GM20000 (cell line): Measurements from ENCODE around the gene EXOSC6.

Experiments
- DNase-seq: peaks from one replicate; pipeline ENCODE4 v3.0.0; 2012; ENCODE audit warnings: low spot score
- TF ChIP-seq, protein P1 (sequence below): IDR thresholded peaks from 2 replicates; pipeline ENCODE4 v1.5.1; 2012; ENCODE audit warnings: mild to moderate bottlenecking, control low read depth; ENCODE audit errors: extremely low read depth, missing control alignments

The EXOSC6 gene

DNA sequence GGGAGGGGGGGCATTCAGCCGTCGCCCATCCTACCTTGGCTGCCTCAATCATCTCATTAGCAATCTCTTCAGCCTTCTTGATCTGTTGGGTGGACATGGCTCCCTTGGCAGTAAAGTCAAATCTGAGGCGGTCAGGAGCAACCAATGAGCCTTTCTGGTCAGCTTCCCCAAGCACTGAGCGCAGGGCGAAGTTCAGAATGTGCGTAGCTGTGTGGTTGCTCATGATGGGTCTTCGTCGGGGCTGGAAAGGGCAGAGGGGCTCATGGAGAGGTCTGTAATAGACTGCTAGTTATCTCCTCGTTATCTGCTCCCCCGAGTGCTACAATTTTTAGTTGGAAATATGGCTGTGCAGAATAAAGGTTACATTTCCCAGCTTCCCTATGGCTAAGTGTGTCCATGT is 7.2 kb upstream of the EXOSC6 start:
- no peak for DNase-seq
- TF ChIP-seq, protein P1, sequence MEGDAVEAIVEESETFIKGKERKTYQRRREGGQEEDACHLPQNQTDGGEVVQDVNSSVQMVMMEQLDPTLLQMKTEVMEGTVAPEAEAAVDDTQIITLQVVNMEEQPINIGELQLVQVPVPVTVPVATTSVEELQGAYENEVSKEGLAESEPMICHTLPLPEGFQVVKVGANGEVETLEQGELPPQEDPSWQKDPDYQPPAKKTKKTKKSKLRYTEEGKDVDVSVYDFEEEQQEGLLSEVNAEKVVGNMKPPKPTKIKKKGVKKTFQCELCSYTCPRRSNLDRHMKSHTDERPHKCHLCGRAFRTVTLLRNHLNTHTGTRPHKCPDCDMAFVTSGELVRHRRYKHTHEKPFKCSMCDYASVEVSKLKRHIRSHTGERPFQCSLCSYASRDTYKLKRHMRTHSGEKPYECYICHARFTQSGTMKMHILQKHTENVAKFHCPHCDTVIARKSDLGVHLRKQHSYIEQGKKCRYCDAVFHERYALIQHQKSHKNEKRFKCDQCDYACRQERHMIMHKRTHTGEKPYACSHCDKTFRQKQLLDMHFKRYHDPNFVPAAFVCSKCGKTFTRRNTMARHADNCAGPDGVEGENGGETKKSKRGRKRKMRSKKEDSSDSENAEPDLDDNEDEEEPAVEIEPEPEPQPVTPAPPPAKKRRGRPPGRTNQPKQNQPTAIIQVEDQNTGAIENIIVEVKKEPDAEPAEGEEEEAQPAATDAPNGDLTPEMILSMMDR: no peak

DNA sequence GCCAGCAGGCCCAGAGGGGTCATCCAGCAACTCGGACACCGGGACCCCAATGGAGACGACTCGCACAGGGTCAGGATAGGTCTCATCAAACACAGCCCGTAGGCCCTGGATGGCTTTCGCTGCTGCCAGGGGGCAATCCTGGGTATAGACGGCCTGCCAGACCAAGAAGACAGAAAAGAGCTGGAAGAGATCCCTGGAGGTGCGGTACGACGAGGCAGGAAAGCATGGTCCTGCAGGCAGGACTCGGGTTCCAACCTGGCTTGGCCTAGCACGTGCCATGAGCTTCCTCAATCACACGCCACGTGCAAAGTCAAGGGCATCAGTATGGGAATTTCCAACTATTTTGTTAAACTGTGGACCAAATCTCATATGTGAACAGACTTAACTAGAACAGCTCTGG is 6.3 kb upstream of the EXOSC6 start:
- DNase-seq: no peak
- TF ChIP-seq, protein P1: no peak

DNA sequence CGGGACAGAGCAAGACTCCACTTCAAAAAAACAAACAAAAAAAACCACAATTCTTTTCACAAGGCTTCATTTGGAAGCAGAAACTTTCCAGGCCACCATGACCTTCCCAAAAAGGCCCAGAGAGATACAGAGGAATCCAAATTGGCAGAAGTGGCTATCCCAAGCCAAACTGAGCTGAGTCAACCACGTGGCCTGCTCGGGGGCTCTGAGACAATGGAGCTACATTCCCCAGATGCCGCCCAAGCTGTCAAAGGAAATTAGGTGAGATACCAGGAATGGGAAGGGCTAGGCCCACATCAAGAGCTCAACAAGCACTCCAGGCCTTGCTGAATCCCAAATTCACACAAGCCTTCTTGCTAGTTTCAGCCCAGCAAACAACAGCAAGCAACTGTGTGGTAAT is 5.7 kb upstream of the EXOSC6 start:
- DNase-seq: no peak

DNA sequence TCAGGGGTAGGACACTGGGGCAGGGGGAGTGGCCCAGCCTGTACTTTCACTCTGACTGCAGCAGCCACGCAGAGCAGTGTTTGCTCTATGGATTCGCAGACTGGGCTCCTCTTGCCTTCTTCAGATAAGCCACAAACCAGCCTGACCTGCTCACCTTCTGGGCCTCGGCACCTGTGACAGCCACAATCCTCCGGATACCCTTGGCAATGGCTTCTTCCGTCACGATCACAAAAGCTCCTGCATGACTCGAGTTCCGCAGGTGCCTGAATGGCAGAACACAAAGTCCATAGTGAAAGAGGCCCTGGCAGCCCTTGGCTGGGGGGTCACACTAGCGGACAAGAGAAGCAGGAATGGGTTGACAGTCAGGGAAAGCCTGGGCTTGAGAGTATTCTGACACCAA is 3.8 kb upstream of the EXOSC6 start:
- TF ChIP-seq, protein P1: no peak
- no peak for DNase-seq

More for the DNA sequence above, 5.7 kb upstream of the EXOSC6 start:
- TF ChIP-seq, protein P1: no peak

DNA sequence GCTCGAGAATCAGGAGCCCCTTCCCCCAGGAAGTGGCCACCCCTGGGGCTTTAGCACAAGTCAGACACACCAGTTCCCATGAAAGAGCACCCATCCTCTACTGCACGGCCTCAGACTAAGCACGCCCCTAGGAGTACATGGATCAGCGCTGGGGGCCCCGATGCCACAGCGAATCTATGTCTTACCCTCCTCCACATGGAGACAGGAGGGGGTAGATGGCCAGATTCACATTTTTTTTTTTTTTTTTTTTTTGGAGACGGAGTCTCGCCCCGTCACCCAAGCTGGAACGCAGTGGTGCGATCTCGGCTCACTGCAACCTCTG is 3.2 kb upstream of the EXOSC6 start:
- TF ChIP-seq, protein P1: no peak
- DNase-seq: no peak

DNA sequence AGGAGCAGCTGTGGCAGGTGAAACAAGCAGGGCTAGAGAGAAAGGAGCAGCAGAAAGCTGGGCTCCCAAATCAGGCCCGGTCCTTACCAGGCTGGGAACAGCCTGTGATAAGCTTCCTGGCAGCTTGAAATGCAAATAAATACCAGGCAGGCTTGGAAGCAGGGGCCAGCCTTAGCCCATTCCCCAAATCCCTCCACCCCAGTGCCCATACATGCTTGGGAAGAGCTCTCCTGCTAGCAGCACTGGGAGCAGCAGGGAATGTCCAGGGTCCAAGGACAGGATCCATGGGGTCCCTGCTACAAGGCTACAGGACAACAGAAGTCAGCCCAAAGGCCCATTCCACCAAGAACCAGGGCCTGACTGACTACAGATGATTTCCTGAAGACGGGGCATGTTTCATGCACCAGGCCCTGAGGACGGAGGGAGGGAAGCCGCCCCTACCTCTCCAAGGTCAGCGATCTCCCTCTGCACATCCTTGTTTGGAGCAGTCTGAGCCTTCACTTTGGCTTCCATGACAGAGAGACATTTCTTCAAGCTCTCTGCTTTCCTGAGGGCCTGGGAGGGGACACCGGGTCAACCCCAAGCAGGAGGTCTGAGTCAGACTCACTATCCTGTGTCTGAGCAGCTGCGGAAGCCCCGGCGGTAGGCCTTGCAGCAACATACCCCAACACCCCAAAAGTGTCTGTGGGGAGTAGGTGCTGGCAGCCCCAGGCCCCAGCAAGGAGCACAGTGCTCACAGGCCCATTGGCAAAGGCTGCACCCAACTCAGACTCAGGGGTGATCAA is 2.6 kb upstream of the EXOSC6 start:
- TF ChIP-seq, protein P1: no peak
- DNase-seq: no peak

DNA sequence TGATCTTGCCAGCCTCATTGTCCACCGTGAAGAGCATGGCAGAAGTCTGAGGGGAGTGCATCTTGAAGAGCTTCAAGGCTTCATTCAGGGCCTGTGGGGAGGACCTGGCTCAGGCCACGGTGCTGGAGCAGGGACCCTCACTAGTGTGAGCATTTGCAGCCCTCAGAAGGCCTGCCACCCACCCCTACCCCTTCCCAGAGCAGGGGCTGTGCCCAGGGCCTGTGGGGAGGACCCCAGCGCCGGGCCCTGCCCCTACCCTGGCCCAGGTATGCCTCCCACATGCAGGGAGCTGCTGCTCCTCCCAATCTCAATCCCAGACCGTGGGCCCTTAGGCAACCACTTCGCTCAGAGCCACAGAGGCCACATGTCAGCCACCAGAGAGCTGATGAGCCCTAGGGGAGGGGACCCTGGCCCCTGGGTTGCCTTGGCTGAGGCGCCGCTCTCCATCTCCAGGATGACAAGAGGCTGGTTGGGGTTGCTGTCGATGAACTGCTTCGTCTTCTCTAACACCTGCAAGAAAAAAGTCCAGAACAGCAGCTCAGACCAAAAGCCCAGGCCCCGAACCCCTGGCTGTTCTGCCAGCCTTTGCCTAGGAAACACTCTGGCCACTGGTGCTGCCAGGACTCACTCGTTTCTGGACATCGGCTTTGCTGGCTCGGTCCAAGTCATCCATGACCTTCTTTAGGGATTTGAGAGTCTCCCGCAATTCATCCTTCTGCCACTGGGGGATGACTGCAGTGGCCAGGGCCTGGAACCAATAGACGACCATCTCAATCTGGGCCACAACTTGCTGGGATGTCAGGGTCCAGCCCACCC is 1.8 kb upstream of the EXOSC6 start:
- peak; percentile 47 for DNase-seq
- TF ChIP-seq, protein P1: peak; percentile 23
